AG08395 (cell line): ENCODE data around the gene KIF7.
"Not testable (repeated sequence)": the region's sequence is repeated elsewhere in the genome, so short reads cannot be mapped to it uniquely, and the experiment has no call there.

Experiments used
- DNase-seq: peaks from one replicate; pipeline ENCODE4 v3.0.0; 2012; ENCODE audit warnings: mixed read lengths, low spot score

The KIF7 gene, protein sequence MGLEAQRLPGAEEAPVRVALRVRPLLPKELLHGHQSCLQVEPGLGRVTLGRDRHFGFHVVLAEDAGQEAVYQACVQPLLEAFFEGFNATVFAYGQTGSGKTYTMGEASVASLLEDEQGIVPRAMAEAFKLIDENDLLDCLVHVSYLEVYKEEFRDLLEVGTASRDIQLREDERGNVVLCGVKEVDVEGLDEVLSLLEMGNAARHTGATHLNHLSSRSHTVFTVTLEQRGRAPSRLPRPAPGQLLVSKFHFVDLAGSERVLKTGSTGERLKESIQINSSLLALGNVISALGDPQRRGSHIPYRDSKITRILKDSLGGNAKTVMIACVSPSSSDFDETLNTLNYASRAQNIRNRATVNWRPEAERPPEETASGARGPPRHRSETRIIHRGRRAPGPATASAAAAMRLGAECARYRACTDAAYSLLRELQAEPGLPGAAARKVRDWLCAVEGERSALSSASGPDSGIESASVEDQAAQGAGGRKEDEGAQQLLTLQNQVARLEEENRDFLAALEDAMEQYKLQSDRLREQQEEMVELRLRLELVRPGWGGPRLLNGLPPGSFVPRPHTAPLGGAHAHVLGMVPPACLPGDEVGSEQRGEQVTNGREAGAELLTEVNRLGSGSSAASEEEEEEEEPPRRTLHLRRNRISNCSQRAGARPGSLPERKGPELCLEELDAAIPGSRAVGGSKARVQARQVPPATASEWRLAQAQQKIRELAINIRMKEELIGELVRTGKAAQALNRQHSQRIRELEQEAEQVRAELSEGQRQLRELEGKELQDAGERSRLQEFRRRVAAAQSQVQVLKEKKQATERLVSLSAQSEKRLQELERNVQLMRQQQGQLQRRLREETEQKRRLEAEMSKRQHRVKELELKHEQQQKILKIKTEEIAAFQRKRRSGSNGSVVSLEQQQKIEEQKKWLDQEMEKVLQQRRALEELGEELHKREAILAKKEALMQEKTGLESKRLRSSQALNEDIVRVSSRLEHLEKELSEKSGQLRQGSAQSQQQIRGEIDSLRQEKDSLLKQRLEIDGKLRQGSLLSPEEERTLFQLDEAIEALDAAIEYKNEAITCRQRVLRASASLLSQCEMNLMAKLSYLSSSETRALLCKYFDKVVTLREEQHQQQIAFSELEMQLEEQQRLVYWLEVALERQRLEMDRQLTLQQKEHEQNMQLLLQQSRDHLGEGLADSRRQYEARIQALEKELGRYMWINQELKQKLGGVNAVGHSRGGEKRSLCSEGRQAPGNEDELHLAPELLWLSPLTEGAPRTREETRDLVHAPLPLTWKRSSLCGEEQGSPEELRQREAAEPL (N-terminal part only)

DNA sequence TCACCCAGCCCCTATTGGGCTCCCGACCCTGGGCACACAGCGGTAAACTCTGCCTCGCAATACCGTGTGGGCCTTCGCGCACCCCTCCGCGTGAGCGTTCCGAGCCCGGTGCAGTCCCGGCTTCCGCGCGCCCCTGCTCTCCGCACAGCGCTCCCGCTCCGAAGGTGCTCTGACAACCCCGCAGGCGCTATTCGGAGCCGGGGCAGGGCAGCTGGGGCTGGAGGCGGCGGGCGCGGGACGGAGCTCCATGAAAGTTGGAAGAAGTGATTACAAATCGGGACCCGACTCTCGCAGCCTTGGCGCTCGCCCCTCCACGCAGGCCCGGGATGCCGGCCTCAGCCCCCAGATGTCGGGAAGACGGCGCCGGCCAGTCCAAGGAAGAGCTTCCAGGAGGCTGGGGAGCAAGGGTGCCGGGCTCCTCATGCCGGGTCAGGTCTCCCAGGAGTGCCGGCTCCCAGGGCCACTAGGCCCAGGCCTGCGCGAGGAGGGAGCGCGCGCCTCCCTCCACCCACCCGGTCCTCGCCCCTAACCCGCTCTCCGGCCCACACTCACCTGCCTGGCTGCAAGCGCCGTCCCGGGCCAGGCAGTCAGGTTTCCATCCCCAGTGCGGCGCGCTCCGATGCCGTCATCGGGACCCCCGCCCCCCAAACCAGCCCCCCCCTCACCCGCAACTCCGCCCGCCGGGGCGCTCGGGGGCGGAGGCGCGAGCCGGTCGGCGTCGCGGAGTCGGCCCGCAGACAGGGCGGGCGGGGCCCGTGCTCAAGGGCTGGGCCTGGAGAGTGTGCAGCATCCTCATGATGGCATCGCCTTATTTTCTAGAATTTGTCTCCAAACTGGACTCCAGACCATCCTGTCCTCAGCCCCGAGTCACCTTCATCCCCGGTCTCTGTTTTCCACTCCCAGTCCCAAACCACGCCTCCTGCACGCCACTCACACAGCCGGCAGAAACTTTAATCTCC, at the start of gene KIF7:
Gene KIF7 (minus strand): TSS at position 621 of the 959 bp plus-strand sequence. CDS start 2,537 bp downstream, outside the sequence.
- DNase-seq, result peak; percentile 88

DNA sequence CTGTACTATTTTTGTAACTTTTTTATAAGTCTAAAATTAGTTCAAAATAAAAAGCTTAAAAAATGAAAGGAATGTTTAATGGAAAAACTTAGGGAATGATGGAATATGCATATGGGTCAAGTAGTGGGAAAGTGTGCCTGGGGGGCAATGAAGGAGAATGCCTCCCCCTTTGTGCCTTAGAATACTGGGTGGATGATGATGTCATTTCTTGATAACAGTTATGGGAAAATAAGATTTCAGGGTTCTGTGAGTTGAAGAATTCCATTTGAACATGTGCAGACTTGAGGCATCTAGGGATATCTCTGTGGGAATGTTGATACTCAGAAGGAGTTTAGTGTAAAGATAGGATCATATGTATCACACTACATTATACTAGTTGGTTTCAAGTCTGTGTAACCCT, 49.1 kb upstream of the KIF7 start:
- DNase-seq, result no peak

DNA sequence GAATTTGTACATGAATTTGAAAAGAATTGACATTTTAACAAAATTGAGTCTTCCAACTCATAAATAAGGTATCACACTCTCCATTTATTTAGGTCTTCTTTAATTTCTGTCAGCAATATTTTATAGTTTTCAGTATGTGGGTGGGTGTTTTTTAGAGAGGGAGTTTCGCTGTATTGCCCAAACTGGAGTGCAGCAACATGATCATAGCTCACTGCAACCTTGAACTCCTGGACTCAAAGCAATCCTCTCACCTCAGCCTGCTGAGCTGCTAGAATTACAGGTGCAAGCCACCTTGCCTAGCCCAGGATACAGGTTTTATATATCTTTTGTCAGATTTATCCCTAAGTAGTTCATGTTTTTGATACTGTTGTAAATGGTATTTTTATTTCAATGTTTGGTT, 39.9 kb upstream of the KIF7 start:
- DNase-seq, result no peak

DNA sequence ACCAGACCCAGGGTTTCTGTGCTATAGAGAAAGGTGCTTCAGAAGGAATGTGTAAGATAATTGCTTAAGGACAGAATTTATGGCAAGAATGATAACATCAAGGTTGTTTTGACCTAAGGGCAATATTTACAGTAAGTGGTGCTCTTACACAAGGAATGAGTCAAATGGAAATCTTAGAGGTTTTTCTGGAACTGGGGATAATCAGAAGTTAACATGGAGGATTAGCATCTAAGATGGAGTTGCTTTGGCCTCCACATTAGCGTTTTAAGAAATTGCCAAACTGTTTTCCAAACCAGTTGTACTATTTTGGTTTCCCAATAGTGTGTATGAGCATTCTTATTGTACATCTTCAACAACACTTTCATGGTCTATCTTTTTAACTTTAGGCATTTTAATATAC, 38.4 kb upstream of the KIF7 start:
- no peak for DNase-seq

DNA sequence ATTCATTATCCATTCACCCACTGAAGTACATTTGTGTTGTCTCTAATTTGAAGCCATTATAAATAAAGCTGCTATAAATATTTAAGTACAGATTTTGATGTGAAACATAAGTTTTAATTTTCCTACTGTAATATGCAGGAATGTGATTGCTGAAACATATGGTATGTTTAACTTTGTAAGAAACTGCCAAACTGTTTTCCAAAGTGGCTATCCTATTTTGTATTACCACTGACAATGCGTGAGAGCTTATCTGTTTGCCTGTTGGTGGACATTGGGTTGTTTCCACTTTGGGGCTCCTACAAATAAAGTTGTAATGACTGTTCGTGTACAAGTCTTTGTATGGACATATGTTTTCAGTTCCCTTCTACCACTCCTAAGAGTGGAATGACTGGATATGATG, 37.8 kb upstream of the KIF7 start:
- DNase-seq, result no peak

DNA sequence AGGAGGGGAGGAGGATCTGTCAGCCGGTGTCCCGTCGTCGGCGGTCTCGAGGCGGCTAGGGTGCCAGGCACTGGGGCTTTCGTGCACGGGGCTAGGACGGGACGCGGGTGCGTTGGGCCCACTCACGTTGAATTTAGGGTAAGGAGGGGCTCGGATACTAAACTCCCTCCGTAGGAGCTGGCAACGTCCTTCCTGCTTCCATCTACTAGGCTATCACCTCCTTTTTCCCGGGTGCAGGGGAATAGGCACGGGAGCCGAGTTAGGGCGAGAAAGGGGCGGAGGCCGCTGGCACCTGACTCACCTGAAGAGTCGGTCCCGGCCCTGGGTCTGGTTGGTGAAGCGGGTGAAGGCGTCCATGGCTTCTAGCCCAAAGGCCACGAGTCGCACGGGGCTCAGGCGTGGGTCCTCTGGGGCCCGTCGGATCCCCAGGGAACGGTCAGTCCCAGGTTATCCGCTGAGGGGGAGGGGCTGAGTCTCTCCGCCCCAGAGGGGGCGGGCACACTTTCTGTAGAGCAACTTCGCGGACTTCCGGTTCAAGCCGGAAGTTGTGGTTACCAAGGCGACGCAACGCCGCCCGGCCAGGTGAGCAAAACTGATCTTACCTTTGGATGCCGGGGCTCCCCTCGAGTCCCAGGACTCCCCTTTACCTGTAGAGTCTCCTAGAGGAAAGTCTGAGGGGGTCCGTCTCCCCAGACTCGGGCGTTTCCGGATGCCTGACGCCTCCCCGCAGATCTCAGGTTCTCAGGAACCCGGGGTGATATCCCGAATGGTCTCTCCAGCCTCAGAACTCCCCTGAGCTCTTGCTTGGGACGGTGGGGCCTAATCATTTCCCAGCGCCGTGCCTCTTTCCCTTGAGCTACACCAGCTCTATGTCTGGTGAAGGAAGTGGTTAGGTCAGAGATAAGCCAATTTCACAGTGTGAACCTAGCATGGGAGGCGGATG, 35.3 kb upstream of the KIF7 start, which contains the start of the genes PEX11A and WDR93:
Gene PEX11A (minus strand): TSS at position 479 of the 943 bp plus-strand sequence. CDS start 122 bp downstream, at position 357.
Gene WDR93 (plus strand): TSS at position 536 of the 943 bp plus-strand sequence. CDS start 10,936 bp downstream, outside the sequence.
- peak; percentile 86 for DNase-seq

DNA sequence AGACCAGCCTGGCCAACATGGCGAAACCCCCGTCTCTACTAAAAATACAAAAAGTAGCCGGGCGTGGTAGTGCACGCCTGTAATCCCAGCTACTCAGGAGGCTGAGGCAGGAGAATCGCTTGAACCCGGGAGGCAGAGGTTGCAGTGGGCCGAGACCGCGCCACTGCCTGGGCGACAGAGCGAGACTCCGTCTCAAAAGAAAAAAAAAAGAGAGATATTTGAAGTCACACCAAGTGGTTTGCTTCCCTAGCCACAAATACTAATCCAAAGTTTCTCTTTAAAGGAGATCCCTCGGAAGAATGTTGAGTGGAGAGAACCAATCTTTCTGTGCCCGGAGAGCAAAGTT, 34.6 kb upstream of the KIF7 start:
- not testable (repeated sequence) for DNase-seq

DNA sequence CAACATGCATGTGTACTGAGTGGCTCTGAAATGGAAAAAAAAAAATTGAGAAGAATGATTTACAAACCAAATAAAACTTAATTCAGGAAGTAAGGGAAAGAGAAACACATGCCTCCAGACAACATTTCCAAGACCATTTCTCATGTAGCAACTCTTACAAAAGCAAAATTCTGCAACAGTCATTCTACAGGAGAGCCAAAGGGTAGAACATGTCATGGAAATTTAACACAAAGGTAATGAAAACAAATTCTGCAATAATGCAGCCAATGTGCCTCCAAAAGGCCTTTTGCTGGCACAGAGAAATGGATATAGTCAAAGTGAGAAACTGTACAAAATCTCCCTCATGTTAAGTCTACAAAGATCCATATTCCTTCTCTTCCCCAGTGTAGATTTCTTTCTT, 31.3 kb upstream of the KIF7 start:
- no peak for DNase-seq

DNA sequence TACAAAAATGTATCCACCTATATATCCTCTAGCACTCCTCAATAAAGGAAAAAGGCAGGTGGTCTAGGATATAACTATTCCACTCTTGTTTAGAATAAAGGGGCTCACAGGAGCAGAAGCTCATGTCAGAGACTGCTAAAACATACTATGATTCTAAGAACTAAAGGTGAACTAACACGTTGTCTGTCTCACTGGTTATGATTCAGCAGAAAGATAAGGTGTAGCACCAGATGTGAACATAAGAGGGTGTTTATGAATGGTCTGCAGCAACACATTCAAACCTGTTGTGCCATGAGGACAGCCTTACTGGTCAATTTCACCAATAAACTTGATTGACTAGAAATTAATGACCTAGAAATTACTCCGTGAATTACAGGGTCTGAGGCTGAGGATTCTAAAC, 30.7 kb upstream of the KIF7 start:
- no peak for DNase-seq

DNA sequence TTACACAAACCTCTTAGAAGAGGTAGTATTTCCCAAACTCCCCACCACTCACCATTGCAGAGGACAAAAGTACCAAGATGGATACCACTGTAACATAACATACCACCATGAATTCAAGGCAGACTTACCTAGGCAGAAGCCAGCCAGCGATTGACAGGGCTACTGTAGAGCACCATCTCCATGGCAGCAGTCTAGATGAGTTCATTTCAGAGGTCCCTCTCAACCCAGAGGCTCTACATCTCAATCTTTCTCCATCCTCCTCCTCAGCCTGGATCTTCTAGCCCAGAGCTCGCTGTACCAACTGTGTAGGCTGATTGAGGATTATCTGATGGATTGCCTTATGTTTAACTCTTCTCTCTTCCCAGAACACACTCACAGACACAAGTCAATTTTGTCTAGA, 25.9 kb upstream of the KIF7 start:
- DNase-seq, result no peak

DNA sequence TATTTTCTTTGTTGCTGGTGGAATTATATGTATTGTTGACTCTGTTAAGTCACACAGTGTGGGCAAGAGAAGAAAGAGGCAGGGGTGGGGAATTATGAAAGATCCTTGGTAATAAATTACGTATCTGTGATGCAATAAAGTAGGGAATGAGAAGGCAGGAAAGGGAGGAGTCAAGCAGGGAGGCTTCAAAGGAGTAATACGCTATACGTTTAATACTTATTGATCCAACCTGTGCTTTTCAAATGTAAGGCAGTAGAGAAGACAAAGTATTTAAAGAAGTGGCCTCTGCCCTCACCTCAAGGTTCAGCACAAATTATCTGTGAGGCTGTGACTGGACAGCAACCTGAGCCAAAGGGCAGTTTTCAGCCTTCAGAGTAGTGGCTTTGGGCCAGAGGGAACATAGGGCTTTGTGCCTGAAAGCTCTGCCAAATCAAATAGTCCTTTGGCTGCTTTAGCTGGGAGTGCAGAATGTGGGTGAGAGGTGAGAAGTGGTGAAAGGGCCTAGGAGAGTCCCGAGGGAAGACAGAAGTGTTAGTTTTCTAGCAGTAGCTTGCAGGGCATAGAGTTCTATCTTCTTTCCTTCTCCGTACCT, 25.1 kb upstream of the KIF7 start:
- DNase-seq, result peak; percentile 70

DNA sequence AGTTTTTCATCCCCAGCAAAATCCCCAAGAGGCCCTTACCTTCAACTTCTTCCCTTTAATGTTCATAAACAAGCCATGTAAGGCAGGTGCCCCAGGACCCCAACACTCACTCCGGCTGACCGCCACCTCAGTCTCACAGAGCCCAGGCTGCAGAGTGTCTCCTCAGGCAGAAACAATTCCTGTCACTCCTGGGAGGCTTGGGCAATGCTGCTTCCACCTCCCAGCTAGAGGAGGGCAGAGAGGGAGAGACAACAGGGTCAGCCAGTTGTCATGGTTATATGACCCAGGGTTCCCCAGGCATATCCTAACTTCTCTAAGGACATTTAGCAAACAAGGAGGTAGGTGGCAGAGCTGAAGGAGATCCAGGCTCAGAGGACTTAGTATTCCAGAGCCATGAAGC, 23.9 kb upstream of the KIF7 start, which contains the start of gene PLIN1:
Gene PLIN1 (minus strand): TSS at position 156 of the 400 bp plus-strand sequence. CDS start 1,878 bp downstream, outside the sequence.
- no peak for DNase-seq

DNA sequence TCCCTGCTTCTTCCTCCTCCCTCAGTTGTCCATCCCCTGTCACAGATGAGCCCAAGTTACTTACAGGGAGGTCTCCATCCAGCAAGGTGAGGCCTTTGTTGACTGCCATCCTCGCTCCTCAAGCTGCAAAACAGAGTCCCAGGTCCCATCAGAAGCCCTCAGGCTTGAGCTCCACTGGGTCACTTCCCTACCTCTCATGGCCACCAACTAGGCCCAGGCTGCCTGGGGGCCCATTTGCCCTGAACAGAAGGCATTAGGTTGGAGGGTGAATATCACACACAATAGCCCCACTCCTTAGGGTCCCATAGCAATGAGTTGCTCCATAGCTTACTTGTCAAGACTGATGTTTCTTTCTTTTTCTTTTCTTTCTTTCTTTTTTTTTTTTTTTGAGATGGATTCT, 22.1 kb upstream of the KIF7 start:
- DNase-seq, result no peak

DNA sequence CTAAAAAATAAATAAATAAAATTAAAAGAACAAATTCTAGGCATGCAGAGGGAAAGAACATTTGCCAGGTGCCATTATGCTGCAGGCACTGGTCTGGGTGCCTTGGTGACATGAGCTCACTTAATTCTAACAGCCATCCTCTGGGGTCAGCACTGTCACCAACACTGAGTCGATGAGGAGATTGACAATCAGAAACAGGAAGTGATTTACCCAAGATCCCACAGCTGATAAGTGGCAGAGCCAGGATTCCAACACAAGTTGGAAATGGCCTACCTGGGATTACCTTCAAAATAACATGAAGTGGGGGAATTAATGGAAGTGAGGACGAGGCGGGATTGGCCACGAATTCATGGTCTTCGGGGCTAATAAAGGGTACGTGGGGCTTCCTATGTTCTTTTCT, 20.3 kb upstream of the KIF7 start:
- no peak for DNase-seq

DNA sequence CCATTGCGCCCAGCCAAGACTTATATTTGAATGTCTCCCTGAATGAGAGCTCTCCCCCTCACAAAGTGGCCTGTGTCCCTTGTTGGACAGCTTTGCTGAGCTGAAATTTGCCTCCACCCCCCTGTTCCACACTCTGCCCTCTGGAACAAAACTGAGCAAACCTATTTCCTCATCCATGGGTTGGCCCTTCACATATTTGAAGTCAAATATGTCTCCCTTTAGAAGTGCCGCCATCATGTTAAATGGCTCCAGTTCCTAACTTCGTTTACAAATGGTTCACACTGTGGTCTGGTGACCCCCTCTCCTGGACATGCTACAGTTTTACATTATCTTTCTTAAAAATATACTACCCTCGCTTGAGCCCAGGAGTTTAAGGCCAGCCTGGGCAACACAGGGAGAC, 19.3 kb upstream of the KIF7 start:
- DNase-seq, result no peak

DNA sequence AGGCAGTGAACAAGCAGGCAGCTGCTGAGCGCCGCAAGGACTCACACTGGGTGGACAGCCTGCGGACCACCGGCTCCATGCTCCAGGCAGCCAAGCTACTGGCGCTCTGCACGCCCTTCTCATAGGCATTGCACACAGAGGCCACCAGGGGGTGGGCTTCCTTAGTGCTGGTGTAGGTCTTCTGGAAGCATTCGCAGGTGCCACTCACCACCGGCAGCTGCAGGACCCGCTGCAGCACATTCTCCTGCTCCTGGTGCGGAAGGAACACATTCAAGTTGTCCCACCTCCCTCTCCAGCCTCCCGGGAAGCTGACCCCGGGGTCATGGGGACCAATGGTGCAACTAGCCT, 17.9 kb upstream of the KIF7 start:
- DNase-seq, result no peak

DNA sequence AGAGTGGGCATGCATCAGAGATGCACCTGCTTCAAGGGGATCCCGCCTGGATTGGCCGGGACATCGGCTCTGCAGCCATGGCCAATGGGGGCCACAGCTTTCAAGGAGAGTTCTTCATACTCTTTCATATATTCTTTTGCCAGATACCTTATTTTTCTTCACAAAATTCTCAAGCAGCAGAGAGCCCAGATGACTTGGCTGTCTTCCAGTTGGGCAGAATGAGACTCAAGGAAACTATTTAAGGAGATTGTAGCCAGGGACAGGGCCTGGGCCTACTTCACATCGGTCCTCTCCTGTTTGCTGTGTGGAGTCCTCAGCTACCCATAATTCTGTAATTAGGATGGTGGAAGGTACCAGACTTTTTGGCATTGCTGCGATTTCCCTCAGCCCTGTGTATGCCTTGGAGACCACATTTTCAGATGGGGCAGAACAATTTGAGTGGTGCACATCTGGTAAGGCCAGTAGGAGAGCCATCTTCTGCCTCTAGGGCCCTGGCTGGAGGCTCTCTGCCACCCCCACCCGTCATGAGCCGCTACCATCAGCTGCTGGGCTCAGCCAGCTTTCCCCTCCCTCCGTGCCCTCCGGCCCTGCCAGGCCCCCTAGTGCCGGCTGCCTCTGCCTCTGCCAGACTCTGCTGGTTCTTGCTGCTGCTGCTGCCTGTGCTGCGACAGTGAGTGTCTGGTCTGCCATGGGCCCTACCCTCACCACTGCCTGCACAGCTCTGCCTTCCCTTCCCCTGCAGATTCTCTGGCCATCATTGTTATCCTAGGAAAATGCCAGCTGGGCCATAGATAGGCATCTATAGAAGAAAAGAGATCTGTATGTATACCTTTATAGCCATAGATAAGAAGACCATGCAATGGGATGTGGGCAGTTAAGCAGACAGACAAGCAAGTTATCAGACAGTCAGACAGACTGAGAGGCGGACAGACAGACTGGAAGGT, 17.2 kb upstream of the KIF7 start:
- DNase-seq, result peak; percentile 52

DNA sequence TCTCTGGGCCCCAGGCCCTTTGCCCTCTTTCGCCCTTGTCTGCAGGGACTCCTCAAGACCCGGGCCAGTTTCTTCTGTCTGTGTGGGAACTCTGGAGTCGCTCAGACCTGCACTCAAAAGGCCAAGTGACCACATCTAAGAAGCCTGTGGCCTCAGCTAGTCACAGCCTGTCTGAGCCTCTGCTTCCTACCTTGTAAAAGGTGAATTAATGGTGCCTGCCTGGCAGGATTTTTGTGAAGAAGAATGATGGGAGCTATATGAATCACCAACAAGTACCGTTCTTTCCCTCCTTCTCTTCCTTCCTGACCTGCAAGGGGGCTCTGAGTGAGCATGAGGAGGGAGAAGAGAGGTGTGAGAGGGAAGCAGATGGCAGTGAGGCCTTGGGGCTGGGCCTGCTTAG, 16.4 kb upstream of the KIF7 start:
- DNase-seq, result no peak
